Measurements from ENCODE around the gene C1QTNF5. TPM values are rescaled to one million over a fixed set of nuclear protein-coding genes. Genes with fewer than 3 reads are reported as not detected.

C1QTNF5 gene
- total and polyA plus RNA-seq, 2 of the 8 experiments (the other 6 are each of a cell fraction or from before 2014, with no cell fraction given), result 2.2 to 2.7 TPM

- TF ChIP-seq CHD7 (IDR thresholded peaks at IDR 0.05; ENCODE audit: insufficient replicate concordance, low read length), result no peak
These were observed 29.9 kb upstream of the C1QTNF5 start (continued) for GRCh38 chr11:119370486-119371046.

All from H1 (cell line).